Upper lobe of left lung (tissue), 6 donors: ENCODE data around the gene ITIH5. TPM values are rescaled to one million over a fixed set of nuclear protein-coding genes. Genes with fewer than 3 reads are reported as not detected.

Source experiments
- ATAC-seq, 2 donors: fragments of 200-7000 bp; cut with Tn5 transposase; one replicate each; pipeline ENCODE4 v1.9.1; 2022; ENCODE audit warnings: mild to moderate bottlenecking in 2 of 2, moderate library complexity in 2 of 2; ENCODE audit not compliant: low FRiP score in 2 of 2
- DNase-seq, 2 donors: peaks; one replicate each; pipeline ENCODE4 v3.0.0-alpha.2; 2019 to 2020
- H3K27ac ChIP-seq, 4 donors: fragments of 200-600 bp; sonication (generic); one replicate each; pipeline ENCODE4 v1.5.1; 2016 to 2019
- H3K27me3 ChIP-seq, 4 donors: fragments of 200-600 bp; sonication (generic); one replicate each; pipeline ENCODE4 v1.5.1; 2017 to 2019
- H3K36me3 ChIP-seq, 4 donors: fragments of 200-600 bp; sonication (generic); one replicate each; pipeline ENCODE4 v1.5.1; 2016 to 2019
- H3K4me1 ChIP-seq, 4 donors: fragments of 200-600 bp; sonication (generic); one replicate each; pipeline ENCODE4 v1.5.1; 2018 to 2019
- H3K4me3 ChIP-seq, 4 donors: fragments of 200-600 bp; sonication (generic); one replicate each; pipeline ENCODE4 v1.5.1; 2017 to 2019; ENCODE audit warnings: mild to moderate bottlenecking in 2 of 4, moderate library complexity in 1 of 4
- H3K9me3 ChIP-seq, 4 donors: fragments of 200-600 bp; sonication (generic); one replicate each; pipeline ENCODE4 v1.5.1; 2018 to 2019
- CTCF ChIP-seq, 6 experiments: fragments of 450-650 bp in 4 of 6; fragments of 200-600 bp in 2 of 6; sonication (generic) in 2 of 6; IDR thresholded peaks; one replicate each; pipeline ENCODE4 v1.5.1; 2016 to 2019; ENCODE audit warnings: antibody characterized with exemption in 6 of 6
- EP300 ChIP-seq, 4 donors: sonication (generic); formaldehyde crosslinking; IDR thresholded peaks; one replicate each; pipeline ENCODE4 v1.5.1; 2017; ENCODE audit warnings: antibody characterized with exemption in 4 of 4, control low read depth in 2 of 4
- POLR2A ChIP-seq, 4 donors: fragments of 450-650 bp; IDR thresholded peaks; one replicate each; pipeline ENCODE4 v1.5.1; 2016 to 2017; ENCODE audit warnings: antibody characterized with exemption in 4 of 4, mild to moderate bottlenecking in 2 of 4
- POLR2AphosphoS5 ChIP-seq, 2 donors: sonication (generic); formaldehyde crosslinking; IDR thresholded peaks; one replicate each; pipeline ENCODE4 v1.5.1; 2017; ENCODE audit warnings: antibody characterized with exemption in 2 of 2
- WGBS, 2 donors: methylation state at CpG; one replicate each; pipeline ENCODE4 v1.1.5; 2017 to 2018; 5-methylcytosine and 5-hydroxymethylcytosine counted together
- total RNA-seq, 6 donors: library from RNA; depleted of rRNA in 4 of 6; stranded (reverse); fragments of >200 nt in 4 of 6; gene quantifications; one replicate each; pipeline versions ENCODE4 v1.1.0 to v1.2.1, GENCODE V29; 2016 to 2021
- donor health status: DM: no; HTN: no; CAD: no; lungs with moderate emphysema.
- donor health status: DM: no; HTN: yes; CAD: no; lungs with severe emphysema.

ITIH5 gene
- total RNA-seq, 6 donors from 2014 or later = 9.7 to 21.0 (median 11.6) TPM

- Histone ChIP-seq H3K9me3 (peaks cover 0 to 3% (median 0%) of the 10 kb centered on the region in 4 donors), H3K27me3 (no peaks in the 10 kb centered on the region), H3K4me3 (no peak overlapping the region), H3K4me1 (peaks cover 0 to 3% (median 0%) of the 10 kb centered on the region in 4 donors), H3K27ac (no peak overlapping the region), H3K36me3 (no peaks in the 10 kb centered on the region)
- TF ChIP-seq CTCF (IDR thresholded peaks at IDR 0.05) (no peak), POLR2AphosphoS5 (IDR thresholded peaks at IDR 0.05) (no peak), POLR2A (IDR thresholded peaks at IDR 0.05) (no peak), EP300 (IDR thresholded peaks at IDR 0.05) (no peak)
- WGBS, 2 donors = 89 to 95% methylated on average over 3 of the region's 3 CpGs
- ATAC-seq (no peak), DNase-seq (no peak)
These were observed 129.6 kb downstream of the ITIH5 start for GRCh38 chr10:7537126-7537525.

- 73 to 76% methylated on average over 5 of the region's 5 CpGs for WGBS, 2 donors
- ATAC-seq (no peak), DNase-seq (no peak)
- Histone ChIP-seq H3K27ac (no peak overlapping the region), H3K4me3 (no peak overlapping the region), H3K36me3 (no peaks in the 10 kb centered on the region), H3K4me1 (no peaks in the 10 kb centered on the region), H3K27me3 (no peaks in the 10 kb centered on the region), H3K9me3 (peaks cover 0 to 3% (median 0%) of the 10 kb centered on the region in 4 donors)
- TF ChIP-seq CTCF (IDR thresholded peaks at IDR 0.05) (no peak), EP300 (IDR thresholded peaks at IDR 0.05) (no peak), POLR2A (IDR thresholded peaks at IDR 0.05) (no peak), POLR2AphosphoS5 (IDR thresholded peaks at IDR 0.05) (no peak)
These were observed 132.3 kb downstream of the ITIH5 start for GRCh38 chr10:7534480-7534852.

GRCh38 chr10:7533657-7534479 is 132.9 kb downstream of the ITIH5 start:
- ATAC-seq (no peak), DNase-seq (no peak)
- Histone ChIP-seq H3K27me3 (no peaks in the 10 kb centered on the region), H3K36me3 (no peaks in the 10 kb centered on the region), H3K9me3 (peaks cover 0 to 3% (median 0%) of the 10 kb centered on the region in 4 donors), H3K4me3 (no peak overlapping the region), H3K27ac (no peak overlapping the region), H3K4me1 (no peaks in the 10 kb centered on the region)
- TF ChIP-seq CTCF (IDR thresholded peaks at IDR 0.05) (no peak), POLR2AphosphoS5 (IDR thresholded peaks at IDR 0.05) (no peak), POLR2A (IDR thresholded peaks at IDR 0.05) (no peak), EP300 (IDR thresholded peaks at IDR 0.05) (no peak)
- 82 to 85% methylated on average over 7 of the region's 7 CpGs for WGBS, 2 donors

- Histone ChIP-seq H3K4me1 (no peaks in the 10 kb centered on the region), H3K27ac (no peak overlapping the region), H3K27me3 (no peaks in the 10 kb centered on the region), H3K4me3 (no peak overlapping the region), H3K36me3 (no peaks in the 10 kb centered on the region), H3K9me3 (no peaks in the 10 kb centered on the region)
- DNase-seq = no peak
- TF ChIP-seq POLR2AphosphoS5 (IDR thresholded peaks at IDR 0.05) = no peak
- TF ChIP-seq POLR2A (IDR thresholded peaks at IDR 0.05) = no peak
- no peak for TF ChIP-seq CTCF (IDR thresholded peaks at IDR 0.05)
- TF ChIP-seq EP300 (IDR thresholded peaks at IDR 0.05) = no peak
- no peak for ATAC-seq
- WGBS, 2 donors = 66 to 83% methylated on average over 15 to 23 of the region's 23 CpGs
These were observed 133.9 kb downstream of the ITIH5 start for GRCh38 chr10:7532723-7533498.
